Nephron progenitor cell (in vitro differentiated cells): ENCODE data around the gene GTF2H2C.
"Not testable (repeated sequence)": the region's sequence is repeated elsewhere in the genome, so short reads cannot be mapped to it uniquely, and the experiment has no call there.

Experiments used
- DNase-seq: peaks from one replicate; pipeline ENCODE4 v3.0.0; 2021
- H3K27ac Mint-ChIP-seq: 2 replicates; pipeline ENCODE4 v1.8.0; 2021; ENCODE audit warnings: mild to moderate bottlenecking, moderate library complexity, mixed read lengths
- H3K27me3 Mint-ChIP-seq: 2 replicates; pipeline ENCODE4 v1.8.0; 2021; ENCODE audit warnings: mild to moderate bottlenecking, low read depth, mixed read lengths; ENCODE audit not compliant: poor library complexity
- H3K36me3 Mint-ChIP-seq: 2 replicates; pipeline ENCODE4 v1.8.0; 2021; ENCODE audit warnings: low read depth, mixed read lengths
- H3K4me1 Mint-ChIP-seq: 2 replicates; pipeline ENCODE4 v1.8.0; 2021; ENCODE audit warnings: mixed read lengths
- H3K4me3 Mint-ChIP-seq: 2 replicates; pipeline ENCODE4 v1.8.0; 2021; ENCODE audit warnings: mild to moderate bottlenecking, moderate library complexity, mixed read lengths
- H3K9me3 Mint-ChIP-seq: 2 replicates; pipeline ENCODE4 v1.8.0; 2021; ENCODE audit warnings: mild to moderate bottlenecking, moderate library complexity, mixed read lengths
- TF ChIP-seq, protein P1 (sequence below): fragments of 200-600 bp; sonication (generic); IDR thresholded peaks from 2 replicates; pipeline ENCODE4 v1.5.0; 2021; ENCODE audit warnings: antibody characterized with exemption

GTF2H2C gene

GRCh38 chr5:69559908-69560330 is at the start of gene GTF2H2C:
TSS of gene GTF2H2C (plus strand) at chr5:69560191. CDS start at chr5:69565133, 4,942 bp downstream.
- not testable (repeated sequence) for H3K36me3 Mint-ChIP-seq, H3K4me1 Mint-ChIP-seq, H3K27me3 Mint-ChIP-seq, H3K9me3 Mint-ChIP-seq
- H3K27ac Mint-ChIP-seq = peak within 1 kb of the TSS; percentile 97
- TF ChIP-seq, protein P1, sequence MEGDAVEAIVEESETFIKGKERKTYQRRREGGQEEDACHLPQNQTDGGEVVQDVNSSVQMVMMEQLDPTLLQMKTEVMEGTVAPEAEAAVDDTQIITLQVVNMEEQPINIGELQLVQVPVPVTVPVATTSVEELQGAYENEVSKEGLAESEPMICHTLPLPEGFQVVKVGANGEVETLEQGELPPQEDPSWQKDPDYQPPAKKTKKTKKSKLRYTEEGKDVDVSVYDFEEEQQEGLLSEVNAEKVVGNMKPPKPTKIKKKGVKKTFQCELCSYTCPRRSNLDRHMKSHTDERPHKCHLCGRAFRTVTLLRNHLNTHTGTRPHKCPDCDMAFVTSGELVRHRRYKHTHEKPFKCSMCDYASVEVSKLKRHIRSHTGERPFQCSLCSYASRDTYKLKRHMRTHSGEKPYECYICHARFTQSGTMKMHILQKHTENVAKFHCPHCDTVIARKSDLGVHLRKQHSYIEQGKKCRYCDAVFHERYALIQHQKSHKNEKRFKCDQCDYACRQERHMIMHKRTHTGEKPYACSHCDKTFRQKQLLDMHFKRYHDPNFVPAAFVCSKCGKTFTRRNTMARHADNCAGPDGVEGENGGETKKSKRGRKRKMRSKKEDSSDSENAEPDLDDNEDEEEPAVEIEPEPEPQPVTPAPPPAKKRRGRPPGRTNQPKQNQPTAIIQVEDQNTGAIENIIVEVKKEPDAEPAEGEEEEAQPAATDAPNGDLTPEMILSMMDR = peak; percentile 11
- DNase-seq = peak; percentile 66
- H3K4me3 Mint-ChIP-seq = peak within 1 kb of the TSS; percentile 96

- no peak overlapping the region for H3K4me3 Mint-ChIP-seq
- TF ChIP-seq, protein P1 = no peak
- peaks cover 6% of the 10 kb centered on the region for H3K36me3 Mint-ChIP-seq
- no peak for DNase-seq
- H3K9me3 Mint-ChIP-seq = peaks cover 11% of the 10 kb centered on the region
- no peak overlapping the region for H3K27ac Mint-ChIP-seq
- peaks cover 4% of the 10 kb centered on the region for H3K27me3 Mint-ChIP-seq
- H3K4me1 Mint-ChIP-seq = no peaks in the 10 kb centered on the region
These were observed 49.3 kb upstream of the GTF2H2C start for GRCh38 chr5:69510694-69511093.

GRCh38 chr5:69512740-69513260 is 47.2 kb upstream of the GTF2H2C start:
- TF ChIP-seq, protein P1 = no peak
- H3K9me3 Mint-ChIP-seq = peaks cover 15% of the 10 kb centered on the region
- no peak for DNase-seq
- H3K27me3 Mint-ChIP-seq = peaks cover 7% of the 10 kb centered on the region
- H3K4me1 Mint-ChIP-seq = peaks cover 12% of the 10 kb centered on the region
- H3K36me3 Mint-ChIP-seq = peaks cover 6% of the 10 kb centered on the region
- H3K4me3 Mint-ChIP-seq = no peak overlapping the region
- H3K27ac Mint-ChIP-seq = no peak overlapping the region

GRCh38 chr5:69515570-69515969 is 44.4 kb upstream of the GTF2H2C start:
- not testable (repeated sequence) for DNase-seq, H3K4me3 Mint-ChIP-seq, H3K27ac Mint-ChIP-seq, H3K27me3 Mint-ChIP-seq, H3K36me3 Mint-ChIP-seq
- peaks cover 15% of the 10 kb centered on the region for H3K9me3 Mint-ChIP-seq
- peaks cover 30% of the 10 kb centered on the region for H3K4me1 Mint-ChIP-seq

DNA sequence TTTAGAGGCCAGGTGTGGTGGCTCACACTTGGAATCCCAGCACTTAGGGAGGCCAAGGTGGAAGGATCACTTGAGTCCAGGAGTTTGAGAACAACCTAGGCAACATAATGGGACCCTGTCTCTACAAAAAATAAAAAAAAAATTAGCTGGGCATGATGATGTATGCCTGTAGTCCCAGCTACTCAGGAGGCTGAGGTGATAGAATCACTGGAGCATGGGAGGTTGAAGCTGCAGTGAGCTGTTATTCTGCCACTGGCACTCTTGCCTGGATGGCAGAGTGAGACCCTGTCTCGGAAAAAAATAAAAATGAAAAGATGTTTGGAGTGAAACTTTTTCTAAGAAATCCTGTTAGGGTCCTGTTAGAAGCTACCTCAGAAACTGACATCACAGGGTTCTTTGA is 43.2 kb upstream of the GTF2H2C start:
- H3K4me1 Mint-ChIP-seq = peaks cover 30% of the 10 kb centered on the region
- no peak overlapping the region for H3K4me3 Mint-ChIP-seq
- H3K36me3 Mint-ChIP-seq = peaks cover 6% of the 10 kb centered on the region
- peaks cover 15% of the 10 kb centered on the region for H3K9me3 Mint-ChIP-seq
- H3K27me3 Mint-ChIP-seq = peaks cover 3% of the 10 kb centered on the region
- DNase-seq = no peak
- TF ChIP-seq, protein P1 = no peak
- H3K27ac Mint-ChIP-seq = peak overlapping the region; percentile 42

- no peak for DNase-seq
- H3K9me3 Mint-ChIP-seq = peaks cover 15% of the 10 kb centered on the region
- TF ChIP-seq, protein P1 = no peak
- peak overlapping the region; percentile 24 for H3K4me3 Mint-ChIP-seq
- peaks cover 6% of the 10 kb centered on the region for H3K36me3 Mint-ChIP-seq
- peaks cover 3% of the 10 kb centered on the region for H3K27me3 Mint-ChIP-seq
- peaks cover 30% of the 10 kb centered on the region for H3K4me1 Mint-ChIP-seq
- peak overlapping the region; percentile 27 for H3K27ac Mint-ChIP-seq
These were observed 42.2 kb upstream of the GTF2H2C start for GRCh38 chr5:69517763-69518212.
